Activated CD4-positive, alpha-beta T cell treated with anti-CD3 and anti-CD28 coated beads for 36 hours (primary cell): ENCODE data around the gene NPDC1. TPM values are rescaled to one million over a fixed set of nuclear protein-coding genes. Genes with fewer than 3 reads are reported as not detected.
A peak's percentile ranks its signal among the peaks of the same experiment; 100 is the strongest.

Source experiments
- ATAC-seq: fragments of 200-7000 bp; cut with Tn5 transposase; one replicate; pipeline ENCODE4 v1.10.0; 2021; ENCODE audit warnings: mild to moderate bottlenecking, moderate library complexity
- CTCF ChIA-PET: fragments of 350-600 bp; sonication (Branson Sonifier 250); formaldehyde crosslinking; loops from one replicate; lab custom pipeline; 2021; ENCODE audit warnings: antibody characterized with exemption; lab: Charles Lee
- POLR2A ChIA-PET: fragments of 350-600 bp; sonication (Branson Sonifier 250); formaldehyde crosslinking; loops from one replicate; lab custom pipeline; 2021; ENCODE audit warnings: antibody characterized with exemption, inconsistent platforms; lab: Charles Lee
- DNase-seq: peaks from one replicate; pipeline ENCODE4 v3.0.0-alpha.2; 2020
- H3K27ac Mint-ChIP-seq: one replicate; pipeline ENCODE4 v1.8.0; 2021; ENCODE audit warnings: mixed read lengths
- H3K27me3 Mint-ChIP-seq: one replicate; pipeline ENCODE4 v1.8.0; 2021; ENCODE audit warnings: mixed read lengths
- H3K36me3 Mint-ChIP-seq: one replicate; pipeline ENCODE4 v1.8.0; 2021; ENCODE audit warnings: low read depth, mixed read lengths
- H3K4me1 Mint-ChIP-seq: one replicate; pipeline ENCODE4 v1.8.0; 2021; ENCODE audit warnings: mixed read lengths
- H3K4me3 Mint-ChIP-seq: one replicate; pipeline ENCODE4 v1.8.0; 2021; ENCODE audit warnings: mild to moderate bottlenecking, moderate library complexity, mixed read lengths
- H3K9me3 Mint-ChIP-seq: one replicate; pipeline ENCODE4 v1.8.0; 2021; ENCODE audit warnings: low read depth, mixed read lengths
- intact Hi-C, 2 experiments: fragments of 100-400 bp; cut with DNase I in 1 of 2; cut with micrococcal nuclease in 1 of 2; formaldehyde crosslinking; loops; one replicate each; pipeline versions ENCODE4 v1.14.2 to v1.15.1; 2022 to 2024; cut with DNase I, micrococcal nuclease
- total RNA-seq, 2 experiments: library from RNA; stranded (reverse); gene quantifications; one replicate each; pipeline ENCODE4 v1.2.3, GENCODE V29; 2021

NPDC1 gene
- total RNA-seq, 2 experiments from 2014 or later, result 21.0 to 23.1 TPM

DNA sequence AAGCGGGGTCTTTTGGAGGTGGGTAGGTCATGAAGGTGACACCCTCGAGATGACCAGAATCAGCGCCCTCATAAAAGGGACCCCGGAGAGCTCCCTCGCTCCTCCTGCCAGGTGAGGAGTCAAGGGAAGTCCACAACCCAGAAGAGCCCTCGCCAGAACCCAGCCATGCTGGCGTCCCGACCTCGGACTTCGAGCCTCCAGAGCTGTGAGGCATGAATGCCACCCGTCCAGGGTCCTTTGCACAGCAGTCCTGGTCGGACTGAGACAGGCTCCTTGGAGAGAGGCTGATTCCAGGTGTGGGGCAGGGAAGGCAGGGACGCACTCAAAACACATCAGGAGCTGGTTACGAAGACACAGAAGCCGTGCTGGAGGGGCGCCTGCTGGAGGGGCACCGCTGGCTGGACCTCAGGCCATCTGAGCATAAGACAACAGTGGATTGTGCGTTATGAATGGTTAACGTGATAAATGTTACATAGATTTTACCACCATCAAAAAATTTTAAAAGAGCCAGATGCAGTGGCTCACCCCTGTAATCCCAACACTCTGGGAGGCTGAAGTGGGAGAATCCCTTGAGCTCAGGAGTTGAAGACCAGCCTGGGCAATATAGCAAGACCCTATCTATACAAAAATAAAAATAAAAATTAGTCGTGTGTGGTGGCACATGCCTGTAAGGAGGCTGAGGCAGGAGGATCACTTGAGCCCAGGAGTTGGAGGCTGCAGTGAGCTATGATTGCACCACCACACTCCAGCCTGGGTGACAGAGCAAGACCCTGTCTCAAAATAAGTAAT lies 43.9 kb downstream of the NPDC1 start:
- intact Hi-C loops, result no loop called here

DNA sequence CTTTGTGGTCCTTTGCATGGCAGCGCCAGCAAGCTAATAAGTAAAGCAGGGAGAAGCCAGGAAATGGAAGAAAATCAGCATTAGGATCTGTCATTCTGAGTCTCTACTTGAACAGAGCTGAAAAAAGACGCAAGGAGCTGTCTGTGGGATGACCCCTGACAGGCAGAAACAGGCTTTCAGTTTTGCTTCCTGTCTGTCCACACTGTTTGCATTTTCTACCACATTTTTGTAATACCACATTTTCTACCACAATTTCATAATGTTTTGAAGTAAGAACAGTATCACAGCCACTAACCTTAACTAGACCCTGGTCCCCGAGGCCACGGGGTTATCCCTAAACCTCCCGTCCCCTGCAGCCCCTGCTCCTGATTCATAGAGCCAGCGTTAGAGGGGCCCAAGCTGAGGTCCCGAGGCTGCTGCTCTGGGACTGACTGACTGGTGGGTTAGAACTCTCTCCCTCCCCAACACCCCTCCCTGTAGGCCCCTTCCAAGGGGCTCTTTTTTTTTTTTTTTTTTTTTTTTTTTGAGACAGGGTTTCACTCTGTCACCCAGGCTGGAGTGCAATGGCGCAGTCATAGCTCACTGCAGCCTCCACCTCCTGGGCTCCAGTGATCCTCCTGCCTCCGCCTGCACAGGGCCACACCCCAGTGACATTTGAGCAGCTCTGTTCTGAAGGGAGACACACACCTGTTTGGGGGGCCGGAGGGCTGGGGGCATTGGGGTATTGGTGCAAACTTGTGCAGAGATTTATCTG lies 45.6 kb downstream of the NPDC1 start:
- intact Hi-C loops, result no loop called here
- H3K27me3 Mint-ChIP-seq, result peaks cover 6% of the 10 kb centered on the region
- ChIA-PET CTCF (interaction anchor here (0.5 kb wide), 1 partner anchor 66 kb away, joined by 4 read pairs; no protein-coding TSS in a partner anchor), POLR2A (interaction anchor here (1.1 kb wide), 1 partner anchor 34 kb away, joined by 4 read pairs; no protein-coding TSS in a partner anchor)
- peak; percentile 75 for ATAC-seq
- no peaks in the 10 kb centered on the region for H3K36me3 Mint-ChIP-seq
- H3K9me3 Mint-ChIP-seq, result no peaks in the 10 kb centered on the region
- H3K4me3 Mint-ChIP-seq, result no peak overlapping the region
- DNase-seq, result peak; percentile 58
- H3K27ac Mint-ChIP-seq, result no peak overlapping the region
- peaks cover 25% of the 10 kb centered on the region for H3K4me1 Mint-ChIP-seq

More for the DNA sequence above, 43.9 kb downstream of the NPDC1 start:
- H3K27me3 Mint-ChIP-seq, result peaks cover 6% of the 10 kb centered on the region
- H3K4me1 Mint-ChIP-seq, result peaks cover 16% of the 10 kb centered on the region
- no peaks in the 10 kb centered on the region for H3K36me3 Mint-ChIP-seq
- DNase-seq (no peak), ATAC-seq (no peak)
- CTCF ChIA-PET, result interaction anchor here (0.9 to 1.2 kb wide), 2 partner anchors 33 to 62 kb away, joined by 3 to 12 read pairs; no protein-coding TSS in a partner anchor
- no peak overlapping the region for H3K4me3 Mint-ChIP-seq
- POLR2A ChIA-PET, result no interaction called here
- no peaks in the 10 kb centered on the region for H3K9me3 Mint-ChIP-seq
- no peak overlapping the region for H3K27ac Mint-ChIP-seq

DNA sequence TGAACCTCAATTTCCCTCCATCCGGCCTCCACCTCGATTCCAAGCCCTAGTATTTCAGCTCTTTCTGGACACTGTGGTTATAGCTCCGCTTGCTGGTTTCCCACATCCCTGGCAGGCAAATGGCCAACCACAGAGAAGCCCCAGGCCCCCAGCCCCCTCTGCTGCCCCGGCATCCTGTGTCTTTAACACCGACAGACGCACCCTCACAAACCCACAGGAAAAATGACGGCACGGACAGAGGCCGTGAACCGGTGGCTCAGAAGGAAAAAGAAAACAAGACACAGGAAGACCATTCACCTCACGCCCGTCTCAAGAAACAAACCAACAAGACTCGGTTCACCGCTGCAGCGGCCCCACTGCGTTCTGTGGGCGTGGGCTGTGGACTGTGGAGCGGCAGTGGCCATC lies 48.1 kb downstream of the NPDC1 start:
- no peak overlapping the region for H3K27ac Mint-ChIP-seq
- H3K27me3 Mint-ChIP-seq, result peaks cover 6% of the 10 kb centered on the region
- ATAC-seq (no peak), DNase-seq (no peak)
- H3K9me3 Mint-ChIP-seq, result no peaks in the 10 kb centered on the region
- peaks cover 10% of the 10 kb centered on the region for H3K36me3 Mint-ChIP-seq
- ChIA-PET CTCF (interaction anchor here (0.7 kb wide), 1 partner anchor 22 kb away, joined by 3 read pairs; no protein-coding TSS in a partner anchor), POLR2A (no interaction called here)
- no peak overlapping the region for H3K4me3 Mint-ChIP-seq
- intact Hi-C loops, result no loop called here
- peaks cover 34% of the 10 kb centered on the region for H3K4me1 Mint-ChIP-seq

DNA sequence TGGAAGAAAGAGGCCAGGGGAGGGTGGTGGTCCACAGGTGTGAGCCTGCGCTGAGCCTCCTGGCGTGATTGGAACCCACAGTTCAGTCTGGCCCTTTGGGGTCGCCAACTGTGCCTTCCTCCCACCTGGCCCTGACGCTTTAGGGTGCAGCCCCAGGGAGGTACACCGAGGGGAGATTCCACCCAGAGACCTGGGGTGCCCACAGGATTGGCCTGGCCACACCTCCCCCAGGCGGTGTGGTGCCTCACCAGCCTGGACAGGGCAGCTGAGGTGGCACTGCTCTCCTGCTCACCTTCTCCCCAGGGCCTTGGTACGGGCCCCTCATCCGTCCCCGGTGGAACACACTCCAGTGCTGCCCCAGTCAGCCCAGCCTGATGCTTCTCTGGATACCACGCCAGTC lies 48.6 kb downstream of the NPDC1 start:
- Mint-ChIP-seq H3K9me3 (no peaks in the 10 kb centered on the region), H3K27ac (no peak overlapping the region), H3K27me3 (peaks cover 6% of the 10 kb centered on the region), H3K36me3 (peaks cover 10% of the 10 kb centered on the region), H3K4me3 (no peak overlapping the region), H3K4me1 (peaks cover 34% of the 10 kb centered on the region)
- no peak for DNase-seq
- POLR2A ChIA-PET, result no interaction called here
- intact Hi-C loops, result no loop called here
- CTCF ChIA-PET, result interaction anchor here (0.7 kb wide), 1 partner anchor 21 kb away, joined by 3 read pairs; no protein-coding TSS in a partner anchor
- ATAC-seq, result no peak

- ChIA-PET POLR2A (interaction anchor here (0.6 kb wide), 1 partner anchor 8 kb away, joined by 5 read pairs; no protein-coding TSS in a partner anchor), CTCF (interaction anchor here (0.6 to 1.2 kb wide), 6 partner anchors 12 to 426 kb away, joined by 3 to 5 read pairs (median 4); partner anchors contain the start of genes EXD3 and NPDC1)
- H3K4me1 Mint-ChIP-seq, result peaks cover 35% of the 10 kb centered on the region
- ATAC-seq (no peak), DNase-seq (peak; percentile 50)
- intact Hi-C loops, result no loop called here
- peaks cover 6% of the 10 kb centered on the region for H3K27me3 Mint-ChIP-seq
- H3K27ac Mint-ChIP-seq, result no peak within 1 kb of the TSS
- peaks cover 10% of the 10 kb centered on the region for H3K36me3 Mint-ChIP-seq
- H3K9me3 Mint-ChIP-seq, result no peaks in the 10 kb centered on the region
- no peak within 1 kb of the TSS for H3K4me3 Mint-ChIP-seq
These were observed 49.4 kb downstream of the NPDC1 start, which contains the start of gene CLIC3 for GRCh38 chr9:136996361-136997292. CLIC3 (minus strand) TSS chr9:136996568; CDS start chr9:136996543, 25 bp downstream.

DNA sequence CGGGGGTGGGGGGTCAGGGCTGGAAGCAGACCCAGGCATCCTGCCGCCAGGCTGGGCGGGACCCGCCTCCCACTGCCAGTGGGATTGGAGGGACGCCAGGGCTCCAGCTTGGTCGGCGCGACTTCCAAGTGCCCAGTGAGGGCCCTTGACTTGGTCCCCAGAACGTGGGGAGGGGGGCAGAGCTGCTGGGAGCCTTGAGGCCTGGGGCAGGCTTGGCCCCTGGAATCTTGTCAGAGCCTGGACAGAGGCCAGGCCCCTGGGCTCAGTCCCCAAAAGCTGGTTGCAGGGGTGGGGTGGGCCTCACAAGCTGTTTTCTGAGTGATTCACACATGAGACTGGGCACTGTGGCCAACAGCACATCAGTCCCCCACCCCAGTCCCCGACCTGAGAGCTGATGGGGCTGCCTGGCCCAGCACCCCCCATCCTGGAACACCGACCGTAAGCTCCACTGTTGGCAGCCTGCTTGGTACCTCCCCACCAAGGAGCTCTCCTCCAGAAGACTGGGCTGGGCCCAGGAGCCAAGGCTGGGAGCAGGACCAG lies 50.1 kb downstream of the NPDC1 start:
- no peak overlapping the region for H3K4me3 Mint-ChIP-seq
- CTCF ChIA-PET, result interaction anchor here (0.6 to 1.2 kb wide), 6 partner anchors 11 to 427 kb away, joined by 3 to 5 read pairs (median 4); partner anchors contain the start of genes EXD3 and NPDC1
- intact Hi-C loops, result no loop called here

DNA sequence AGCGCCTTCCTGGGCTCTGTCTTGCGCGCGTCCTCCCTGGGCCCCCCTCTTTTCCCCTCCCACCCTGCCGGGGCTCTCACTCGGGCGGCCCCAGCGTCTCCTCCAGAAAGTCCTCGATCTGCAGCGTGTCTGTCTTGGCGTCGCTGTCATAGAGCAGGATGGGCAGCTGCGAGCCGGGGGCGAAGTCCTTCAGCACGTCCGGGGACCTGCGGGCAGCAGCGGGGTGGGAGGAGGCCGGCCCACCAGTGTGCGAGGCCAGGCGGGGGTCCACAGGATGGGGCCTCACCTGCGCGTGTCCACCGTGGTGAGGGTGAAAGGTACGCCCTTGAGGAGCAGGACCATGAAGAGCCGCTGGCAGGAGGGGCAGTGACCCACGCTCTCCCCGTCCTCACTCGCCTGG lies 50.6 kb downstream of the NPDC1 start:
- peaks cover 6% of the 10 kb centered on the region for H3K27me3 Mint-ChIP-seq
- H3K27ac Mint-ChIP-seq, result no peak overlapping the region
- DNase-seq, result no peak

More for the DNA sequence above, 50.1 kb downstream of the NPDC1 start:
- ATAC-seq (no peak), DNase-seq (no peak)
- POLR2A ChIA-PET, result interaction anchor here (0.6 kb wide), 1 partner anchor 9 kb away, joined by 5 read pairs; no protein-coding TSS in a partner anchor
- no peaks in the 10 kb centered on the region for H3K9me3 Mint-ChIP-seq
- H3K27me3 Mint-ChIP-seq, result peaks cover 6% of the 10 kb centered on the region
- peaks cover 38% of the 10 kb centered on the region for H3K4me1 Mint-ChIP-seq
- peaks cover 10% of the 10 kb centered on the region for H3K36me3 Mint-ChIP-seq
- no peak overlapping the region for H3K27ac Mint-ChIP-seq

DNA sequence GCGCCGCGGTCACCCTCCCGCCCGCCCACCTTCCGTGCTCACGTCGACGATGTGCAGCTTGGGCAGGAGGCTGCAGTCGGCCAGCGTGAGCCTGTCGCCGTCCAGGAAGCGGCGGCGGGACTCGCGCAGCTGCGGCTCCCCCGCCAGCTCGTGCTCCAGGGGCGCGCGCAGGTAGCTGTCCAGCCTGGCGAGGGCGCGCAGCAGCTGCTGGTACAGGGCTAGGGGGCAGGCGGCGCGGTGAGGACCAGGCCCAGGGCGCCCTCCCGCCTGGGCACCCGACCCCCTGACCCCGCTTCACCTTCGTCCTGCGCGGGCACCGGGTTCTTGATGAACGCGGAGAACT lies 51.1 kb downstream of the NPDC1 start:
- peaks cover 10% of the 10 kb centered on the region for H3K36me3 Mint-ChIP-seq
- H3K27ac Mint-ChIP-seq, result no peak overlapping the region
- peaks cover 29% of the 10 kb centered on the region for H3K4me1 Mint-ChIP-seq
- intact Hi-C loops, result loop anchor here in 1 of 2 experiments (5.0 kb wide), 1 partner anchor 43 kb away; the partner anchor contains the start of gene LCN12
- peaks cover 6% of the 10 kb centered on the region for H3K27me3 Mint-ChIP-seq
- ATAC-seq, result no peak
- CTCF ChIA-PET, result interaction anchor here (0.6 kb wide), 1 partner anchor 86 kb away, joined by 3 read pairs; no protein-coding TSS in a partner anchor
- POLR2A ChIA-PET, result no interaction called here
- no peak overlapping the region for H3K4me3 Mint-ChIP-seq
- H3K9me3 Mint-ChIP-seq, result no peaks in the 10 kb centered on the region
- DNase-seq, result no peak

More for the DNA sequence above, 50.6 kb downstream of the NPDC1 start:
- CTCF ChIA-PET, result interaction anchor here (0.6 to 1.2 kb wide), 3 partner anchors 10 to 87 kb away, joined by 3 to 4 read pairs (median 3); no protein-coding TSS in a partner anchor
- Mint-ChIP-seq H3K36me3 (peaks cover 10% of the 10 kb centered on the region), H3K9me3 (no peaks in the 10 kb centered on the region), H3K4me1 (peaks cover 34% of the 10 kb centered on the region), H3K4me3 (no peak overlapping the region)
- no peak for ATAC-seq
- POLR2A ChIA-PET, result no interaction called here
- intact Hi-C loops, result no loop called here

- peaks cover 29% of the 10 kb centered on the region for H3K4me1 Mint-ChIP-seq
- no peak for DNase-seq
- peaks cover 10% of the 10 kb centered on the region for H3K36me3 Mint-ChIP-seq
- CTCF ChIA-PET, result interaction anchor here (0.8 to 1.3 kb wide), 2 partner anchors 15 to 29 kb away, joined by 3 to 4 read pairs; no protein-coding TSS in a partner anchor
- intact Hi-C loops, result loop anchor here in 1 of 2 experiments (5.0 kb wide), 1 partner anchor 42 kb away; the partner anchor contains the start of gene LCN12
- no peak overlapping the region for H3K27ac Mint-ChIP-seq
- H3K27me3 Mint-ChIP-seq, result peaks cover 6% of the 10 kb centered on the region
- ATAC-seq, result no peak
- POLR2A ChIA-PET, result interaction anchor here (0.6 kb wide), 1 partner anchor 30 kb away, joined by 3 read pairs; no protein-coding TSS in a partner anchor
- no peaks in the 10 kb centered on the region for H3K9me3 Mint-ChIP-seq
- H3K4me3 Mint-ChIP-seq, result no peak overlapping the region
These were observed 51.6 kb downstream of the NPDC1 start for GRCh38 chr9:136994180-136994887.
